HS-27A (cell line): ENCODE measurements around the gene ABHD16B.
"Not testable (repeated sequence)": the region's sequence is repeated elsewhere in the genome, so short reads cannot be mapped to it uniquely, and the experiment has no call there.

ENCODE experiments used
- DNase-seq: peaks from one replicate; pipeline ENCODE4 v3.0.0-alpha.2; 2012; ENCODE audit warnings: low read depth, missing footprints

ABHD16B gene

DNA sequence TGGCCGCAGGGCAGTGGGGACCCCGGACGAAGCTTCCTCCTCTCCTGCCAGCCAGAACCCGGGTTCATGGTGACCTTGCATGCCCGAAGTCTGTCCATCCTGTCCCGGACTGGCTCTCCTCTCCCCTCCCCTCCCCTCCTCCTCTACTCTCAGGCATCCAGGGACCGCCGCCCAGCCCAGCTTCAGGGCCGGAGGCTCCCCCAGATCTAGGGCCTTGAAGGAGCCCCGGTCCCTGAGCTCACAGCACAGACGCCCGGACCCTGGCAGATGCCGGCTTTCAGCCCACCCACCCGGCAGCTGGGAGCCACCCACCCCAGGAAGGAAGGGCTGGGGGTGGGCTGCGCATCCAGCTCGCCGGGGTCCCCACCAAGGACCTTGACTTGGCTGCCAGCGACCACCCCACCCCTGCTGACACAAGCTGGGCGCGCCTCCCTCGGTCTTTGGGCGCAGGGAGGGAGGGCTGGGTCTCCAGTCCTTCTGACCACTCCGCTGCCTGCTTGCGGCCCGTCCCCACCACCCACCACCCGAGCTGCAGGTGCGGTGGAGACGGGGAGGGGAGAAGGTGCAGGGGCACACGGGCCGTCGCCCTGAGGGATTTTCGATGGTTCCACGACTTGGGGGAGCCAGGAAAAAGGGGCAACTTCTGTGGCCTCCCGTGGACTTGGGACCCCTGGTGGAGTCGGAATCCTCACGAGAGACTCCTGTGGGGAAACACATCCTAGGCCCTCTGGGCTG lies 5.8 kb upstream of the ABHD16B start:
- DNase-seq, result no peak

DNA sequence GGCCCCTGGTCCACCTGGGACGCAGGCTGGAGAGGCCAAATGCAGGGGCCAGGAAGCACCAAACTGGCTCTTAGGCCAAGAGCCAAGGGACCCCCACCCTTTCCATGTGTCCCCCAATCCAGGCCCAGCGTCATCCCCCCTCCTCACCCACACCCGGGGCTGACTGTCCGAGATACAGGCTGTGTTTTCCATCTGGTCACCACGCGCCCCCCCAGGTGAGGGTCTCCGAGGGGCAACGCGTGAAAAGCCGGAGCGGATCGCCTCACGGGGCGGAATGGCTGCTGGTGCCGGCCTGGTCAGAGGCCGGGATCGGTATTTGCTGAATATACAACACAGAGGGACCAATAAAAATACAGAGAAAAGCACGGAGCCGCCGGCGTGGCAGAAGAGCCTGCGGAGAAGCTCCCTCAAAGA lies 5.2 kb upstream of the ABHD16B start:
- no peak for DNase-seq

DNA sequence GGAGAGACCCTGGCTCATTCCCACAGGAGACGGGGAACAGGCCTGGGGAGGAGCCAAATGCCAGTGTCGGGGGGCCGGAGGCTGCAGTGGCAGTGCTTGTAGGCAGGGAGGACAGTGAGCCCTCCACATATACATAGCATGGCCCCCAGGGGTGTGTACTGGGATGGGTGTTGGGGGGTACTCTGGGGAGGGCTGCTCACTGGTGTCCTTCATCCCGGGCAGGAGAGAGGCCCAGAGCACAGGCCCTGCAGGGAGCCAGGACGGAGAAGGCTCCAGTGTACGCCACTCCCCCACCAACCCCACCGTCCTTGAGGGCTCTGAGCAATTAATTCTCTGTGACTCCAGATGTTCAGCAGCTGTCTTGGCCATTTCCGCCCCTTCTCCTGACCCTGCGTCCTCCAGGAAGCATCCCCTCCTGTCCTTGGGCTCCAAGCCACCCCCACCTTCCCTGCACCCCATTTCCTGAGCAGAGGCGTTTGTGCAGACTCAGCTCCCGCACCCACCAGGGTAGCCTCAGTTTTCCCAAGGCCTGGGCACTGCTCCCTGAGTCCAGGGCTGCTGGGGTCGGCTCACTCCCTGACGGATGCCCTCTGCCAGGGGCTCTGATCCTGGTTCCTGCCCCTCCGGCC lies 3.4 kb upstream of the ABHD16B start:
- no peak for DNase-seq

DNA sequence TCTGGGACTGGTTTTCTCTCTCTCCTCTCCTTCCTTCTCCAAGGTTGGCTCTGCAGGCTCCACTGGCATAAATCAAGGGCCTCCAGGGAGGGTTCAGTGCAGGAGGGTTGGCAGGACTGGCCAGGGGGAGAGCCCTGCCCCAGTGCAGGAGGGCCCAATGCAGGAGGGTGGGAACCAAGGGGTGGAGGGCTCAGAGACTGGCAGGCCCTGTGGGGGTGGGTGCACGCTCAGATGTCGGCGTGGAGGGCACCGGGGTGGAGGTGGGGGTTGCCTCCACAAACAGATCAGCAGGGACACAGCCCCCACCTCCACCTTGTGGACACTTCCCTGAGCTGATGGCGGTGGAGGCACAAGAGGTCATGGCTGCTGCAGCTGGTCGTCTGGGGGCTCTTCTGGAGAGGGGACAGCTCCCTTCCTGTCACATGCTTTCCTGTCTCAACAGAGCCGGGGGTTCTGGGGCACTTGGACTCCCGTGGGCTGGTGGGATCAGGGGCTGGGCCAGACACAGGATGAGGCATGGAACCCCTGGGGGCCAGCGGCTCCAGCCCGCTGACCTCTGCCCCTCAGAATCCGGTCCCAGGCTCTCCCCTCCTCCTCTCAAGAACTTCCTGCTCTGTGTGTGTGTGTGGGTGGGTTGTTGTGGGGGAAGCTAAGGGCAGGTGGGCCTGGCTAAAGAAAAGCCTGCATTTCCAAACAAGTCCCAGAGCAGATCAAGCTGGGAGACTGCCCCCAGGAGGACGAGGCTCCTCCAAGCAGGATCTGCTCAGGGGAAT lies 2.7 kb upstream of the ABHD16B start:
- DNase-seq, result no peak

DNA sequence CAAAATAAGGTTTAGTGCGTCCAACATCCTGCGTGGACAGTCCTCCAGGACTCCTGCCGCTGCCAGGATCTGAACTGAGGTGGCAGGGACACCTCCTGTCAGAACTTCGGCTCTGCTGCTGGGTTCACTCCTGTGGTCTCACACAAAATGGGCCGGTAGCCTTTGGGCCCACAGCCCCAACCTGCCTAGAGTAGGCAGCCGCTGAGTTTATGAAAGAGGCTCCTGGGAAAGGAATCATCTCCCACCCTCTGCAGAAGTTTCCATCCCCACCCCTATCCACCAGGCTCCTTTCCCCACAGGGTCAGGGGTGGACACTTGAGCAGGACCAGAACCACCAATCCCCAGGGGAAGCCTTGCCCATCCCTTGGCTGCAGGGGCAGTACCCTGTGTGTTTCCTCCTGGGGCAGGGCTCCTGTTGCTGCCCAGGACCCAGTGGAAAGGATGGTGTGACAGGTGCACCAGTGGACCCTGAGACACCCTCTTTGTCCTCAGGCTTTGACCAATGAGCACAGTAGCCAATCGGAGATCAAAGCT lies 2.1 kb upstream of the ABHD16B start:
- no peak for DNase-seq

DNA sequence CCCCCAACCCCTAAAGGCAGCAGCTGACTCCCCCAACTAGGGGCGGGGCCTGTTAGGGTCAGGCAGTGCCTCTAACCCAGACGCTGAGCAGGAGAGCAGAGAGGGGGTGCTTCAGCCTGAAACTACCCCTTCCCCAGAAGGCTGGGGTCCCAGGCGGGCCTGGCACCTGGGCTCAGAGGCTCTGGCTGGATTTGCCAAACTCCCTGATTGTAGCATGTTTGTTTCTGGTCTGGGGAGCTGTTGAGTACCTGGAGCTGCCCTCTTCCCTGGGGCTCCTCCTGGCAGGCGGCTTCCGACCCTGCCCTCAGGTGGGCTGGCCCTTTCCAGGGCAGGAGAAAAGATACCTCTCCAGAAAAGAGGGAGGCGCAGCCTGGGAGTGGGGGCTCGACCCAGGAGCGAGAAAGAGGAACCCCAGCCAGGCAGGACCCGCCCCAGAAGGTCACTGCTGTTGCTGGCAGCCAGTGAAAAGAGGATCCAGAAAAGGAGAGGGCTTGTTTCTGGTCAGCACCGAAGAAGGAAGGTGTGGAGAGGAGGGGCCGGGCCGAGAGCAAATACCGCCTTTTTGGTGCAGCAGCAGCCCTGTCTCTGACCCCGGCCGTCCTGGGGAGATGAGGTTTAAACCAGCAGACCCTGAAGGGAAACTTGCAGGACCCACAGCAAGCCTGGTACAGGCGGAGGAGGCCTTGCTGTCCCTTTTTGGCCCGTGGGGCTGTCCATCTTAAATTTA lies 810 bp upstream of the ABHD16B start:
- no peak for DNase-seq

DNA sequence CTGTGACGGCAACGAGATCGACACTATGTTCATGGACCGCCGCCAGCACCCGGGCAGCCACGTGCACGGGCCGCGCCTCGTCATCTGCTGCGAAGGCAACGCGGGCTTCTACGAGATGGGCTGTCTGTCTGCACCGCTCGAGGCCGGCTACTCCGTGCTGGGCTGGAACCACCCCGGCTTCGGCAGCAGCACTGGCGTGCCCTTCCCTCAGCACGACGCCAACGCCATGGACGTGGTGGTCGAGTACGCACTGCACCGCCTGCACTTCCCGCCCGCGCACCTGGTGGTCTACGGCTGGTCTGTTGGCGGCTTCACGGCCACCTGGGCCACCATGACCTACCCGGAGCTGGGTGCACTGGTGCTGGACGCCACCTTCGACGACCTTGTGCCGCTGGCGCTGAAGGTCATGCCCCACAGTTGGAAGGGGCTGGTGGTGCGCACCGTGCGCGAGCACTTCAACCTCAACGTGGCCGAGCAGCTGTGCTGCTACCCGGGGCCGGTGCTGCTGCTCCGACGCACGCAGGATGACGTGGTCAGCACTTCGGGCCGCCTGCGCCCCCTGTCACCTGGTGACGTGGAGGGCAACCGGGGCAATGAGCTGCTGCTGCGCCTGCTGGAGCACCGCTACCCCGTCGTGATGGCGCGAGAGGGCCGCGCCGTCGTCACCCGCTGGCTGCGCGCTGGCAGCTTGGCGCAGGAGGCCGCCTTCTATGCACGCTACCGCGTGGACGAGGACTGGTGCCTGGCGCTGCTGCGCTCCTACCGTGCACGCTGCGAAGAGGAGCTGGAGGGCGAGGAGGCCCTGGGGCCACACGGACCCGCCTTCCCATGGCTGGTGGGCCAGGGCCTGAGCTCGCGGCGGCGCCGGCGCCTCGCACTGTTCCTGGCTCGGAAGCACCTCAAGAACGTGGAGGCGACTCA lies 943 bp downstream of the ABHD16B start:
- no peak for DNase-seq

DNA sequence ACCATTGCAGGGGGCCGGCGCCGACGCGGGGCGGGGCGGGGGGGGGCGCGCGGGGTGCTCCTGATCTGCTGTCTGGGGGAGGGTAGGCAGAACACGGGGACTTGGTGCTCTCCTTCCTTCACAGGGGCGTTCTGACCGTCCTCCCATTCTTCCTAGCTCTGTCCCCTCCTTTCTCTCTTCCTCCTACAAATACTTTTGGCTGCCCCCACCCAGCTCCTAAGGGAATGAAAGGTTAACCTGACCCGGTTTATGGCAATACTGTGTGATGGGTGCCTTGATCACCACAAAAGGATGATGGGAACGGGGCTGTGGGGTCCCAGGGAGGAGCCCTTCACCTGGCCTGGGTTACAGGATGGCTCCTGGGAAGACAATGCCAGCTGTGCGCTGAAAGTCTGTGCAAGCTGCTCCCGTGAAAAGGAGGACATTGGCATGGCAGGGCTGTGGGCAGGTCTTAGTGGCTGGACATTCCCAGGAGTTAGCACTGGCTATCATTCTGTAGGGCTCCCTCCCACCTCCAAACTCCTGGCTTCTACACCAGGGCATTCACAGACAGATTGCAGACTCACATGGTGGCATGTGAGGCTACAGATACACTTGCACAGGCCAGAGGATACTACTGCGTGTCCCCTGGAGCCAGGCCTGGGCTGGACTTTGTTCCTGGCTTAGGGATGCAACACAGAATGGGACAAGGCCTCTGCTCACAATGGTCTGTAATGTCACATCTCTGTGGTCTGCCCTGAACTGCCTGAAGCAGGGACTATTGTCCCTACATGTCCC lies 1.9 kb downstream of the ABHD16B start:
- DNase-seq, result no peak

DNA sequence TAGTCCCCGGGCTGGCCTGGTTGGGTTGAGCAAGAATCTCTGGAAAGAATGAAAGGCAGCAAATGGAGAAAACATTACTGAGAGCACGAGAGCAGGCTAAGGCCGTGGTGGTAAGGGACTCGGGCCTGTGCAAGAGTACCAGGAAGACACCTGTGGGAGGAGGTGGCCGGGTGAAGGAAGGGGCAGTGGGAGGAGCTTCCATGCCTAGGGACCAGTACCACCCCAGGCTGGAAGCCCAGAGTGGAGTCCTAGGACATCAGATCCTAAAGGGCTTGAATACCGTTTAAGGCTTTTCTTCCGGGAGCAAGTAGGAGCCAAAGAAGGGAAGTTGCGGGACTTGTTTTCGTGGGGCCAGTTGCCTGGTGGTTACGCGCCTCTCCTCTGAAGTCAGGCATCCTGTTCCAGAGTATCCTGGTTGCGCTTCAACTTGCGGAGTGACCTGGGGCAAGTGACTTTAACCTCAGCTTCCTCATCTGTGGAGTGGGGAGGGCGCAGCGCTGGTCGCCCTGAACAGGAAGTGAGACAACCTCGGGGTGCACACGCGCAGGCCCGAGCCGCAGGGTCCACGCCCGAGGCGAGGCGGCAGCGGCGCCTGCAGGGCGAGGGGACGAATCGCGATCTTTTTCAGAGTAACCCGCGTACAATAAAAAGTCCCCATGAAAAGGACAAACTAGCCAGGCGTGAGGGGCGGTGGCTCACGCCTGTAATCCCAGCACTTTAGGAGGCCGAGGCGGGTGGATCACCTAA lies 2.7 kb downstream of the ABHD16B start:
- no peak for DNase-seq

DNA sequence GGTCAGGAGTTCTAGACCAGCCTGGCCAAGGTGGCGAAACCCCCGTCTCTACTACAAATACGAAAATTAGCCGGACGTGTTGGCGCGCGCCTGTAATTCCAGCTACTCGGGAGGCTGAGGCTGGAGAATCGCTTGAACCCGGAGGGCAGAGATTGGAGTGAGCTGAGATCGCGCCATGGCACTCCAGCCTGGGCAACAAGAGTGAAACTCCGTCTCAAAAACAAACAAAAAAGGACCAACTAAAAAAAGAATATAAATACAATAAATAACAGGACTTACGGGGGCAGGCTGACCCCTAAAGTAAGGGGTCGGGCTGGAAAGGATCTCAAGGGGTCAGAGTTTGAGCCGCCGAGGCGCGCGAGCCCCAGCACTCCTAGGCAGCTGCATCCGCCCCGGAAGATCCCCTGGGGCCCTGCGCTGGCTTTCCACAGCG lies 3.3 kb downstream of the ABHD16B start:
- no peak for DNase-seq

DNA sequence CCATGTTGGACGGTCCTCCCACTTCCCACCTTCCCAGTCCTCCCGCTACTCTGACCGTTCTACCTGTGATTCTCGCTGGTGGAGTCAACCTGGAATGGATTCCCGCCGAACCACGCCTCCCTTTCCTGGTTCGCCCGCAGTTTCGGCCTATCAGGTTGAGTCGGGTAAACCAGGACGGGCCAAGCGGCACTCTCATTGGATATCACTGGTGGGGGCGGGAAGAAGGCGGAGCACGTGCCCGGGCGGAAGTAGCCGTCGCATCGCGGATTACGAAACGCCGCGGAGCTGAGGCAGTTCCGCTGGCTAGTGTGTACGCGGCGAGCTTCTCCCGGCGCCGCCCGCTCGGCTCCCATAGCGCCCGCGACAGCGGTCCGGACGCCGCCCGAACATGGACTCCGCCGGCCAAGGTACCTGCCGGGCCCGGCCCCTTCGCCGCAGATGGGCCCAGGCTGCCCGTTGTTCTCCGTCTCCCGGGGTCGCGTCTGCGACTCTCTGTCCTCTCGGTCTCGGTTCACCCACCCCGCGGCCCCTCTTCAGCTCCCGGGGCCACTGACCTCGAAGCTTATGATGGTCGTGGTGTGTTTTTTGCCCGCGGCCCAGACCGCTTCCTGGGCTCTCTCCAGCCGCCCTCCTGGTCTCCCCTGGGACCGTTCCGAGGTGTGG lies 3.8 kb downstream of the ABHD16B start, which contains the start of gene TPD52L2:
TSS of gene TPD52L2 (plus strand) at position 293 of the 663 bp plus-strand sequence. CDS start at position 389, 96 bp downstream.
- peak; percentile 98 for DNase-seq

DNA sequence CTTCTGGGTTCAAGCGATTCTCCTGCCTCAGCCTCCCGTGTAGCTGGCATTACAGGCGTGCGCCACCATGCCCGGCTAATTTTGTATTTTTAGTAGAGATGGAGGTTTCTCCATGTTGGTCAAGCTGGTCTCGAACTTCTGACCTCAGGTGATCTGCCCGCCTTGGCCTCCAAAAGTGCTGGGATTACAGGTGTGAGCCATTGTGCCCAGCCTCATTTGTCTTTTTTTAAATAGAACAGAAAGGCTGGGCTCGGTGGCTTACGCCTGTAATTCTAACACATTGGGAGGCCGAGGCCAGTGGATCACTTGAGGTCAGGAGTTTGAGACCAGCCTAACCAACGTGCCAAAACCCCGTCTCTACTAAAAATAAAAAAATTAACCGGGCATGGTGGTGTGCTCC lies 5.7 kb downstream of the ABHD16B start:
- not testable (repeated sequence) for DNase-seq

DNA sequence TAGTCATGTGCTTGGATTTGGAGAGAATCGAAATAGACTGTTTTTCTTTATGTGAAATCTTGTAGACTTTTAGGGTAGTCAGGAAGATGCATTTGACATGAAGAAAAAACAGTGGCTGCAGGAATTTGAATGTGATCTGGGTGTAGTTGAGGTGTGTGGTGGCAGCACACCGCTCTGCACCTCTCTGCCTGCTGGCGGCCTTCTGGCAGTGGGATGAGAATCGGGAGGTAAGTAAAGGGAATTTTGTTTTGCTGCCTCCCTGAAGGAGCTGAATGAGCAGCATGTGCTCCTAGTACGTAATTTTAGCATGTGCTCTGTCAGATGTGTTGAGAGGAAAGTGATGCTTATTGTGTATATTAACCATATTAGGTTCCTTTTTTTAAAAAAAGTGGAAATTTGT lies 7.0 kb downstream of the ABHD16B start:
- no peak for DNase-seq

DNA sequence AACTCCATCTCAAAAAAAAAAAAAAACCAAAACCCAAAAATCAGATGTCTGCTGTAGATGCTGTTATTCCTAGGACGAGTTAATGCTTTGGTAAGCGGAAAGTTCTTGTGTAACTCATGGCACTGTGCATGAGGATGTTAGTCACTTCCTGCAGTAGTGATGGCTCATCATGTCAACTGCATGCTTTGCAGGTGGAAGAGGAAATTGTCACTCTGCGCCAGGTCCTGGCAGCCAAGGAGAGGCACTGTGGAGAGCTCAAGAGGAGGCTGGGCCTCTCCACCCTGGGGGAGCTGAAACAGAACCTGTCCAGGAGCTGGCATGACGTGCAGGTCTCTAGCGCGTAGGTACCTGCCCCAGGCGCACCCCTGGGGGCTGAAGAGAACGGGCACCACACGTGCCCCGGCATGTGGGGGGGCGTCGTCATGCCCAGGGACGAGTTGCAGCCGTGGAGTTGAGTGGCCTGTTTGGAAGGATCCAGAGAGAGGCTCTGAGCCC lies 12.2 kb downstream of the ABHD16B start:
- no peak for DNase-seq

DNA sequence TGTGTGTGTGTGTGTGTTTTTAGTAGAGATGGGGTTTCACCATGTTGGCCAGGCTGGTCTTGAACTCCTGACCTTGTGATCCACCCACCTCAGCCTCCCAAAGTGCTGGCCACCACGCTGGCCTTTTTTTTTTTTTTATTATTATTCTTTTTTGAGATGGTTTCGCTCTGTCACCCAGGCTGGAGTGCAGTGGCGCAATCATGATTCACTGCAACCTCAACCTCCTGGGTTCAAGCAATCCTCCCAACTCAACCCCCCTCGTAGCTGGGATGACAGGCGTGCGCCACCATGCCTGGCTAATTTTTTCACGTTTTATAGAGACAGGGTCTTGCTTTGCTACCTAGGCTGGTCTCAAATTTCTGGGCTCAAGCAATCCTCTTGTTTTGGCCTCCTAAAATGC lies 12.9 kb downstream of the ABHD16B start:
- not testable (repeated sequence) for DNase-seq

DNA sequence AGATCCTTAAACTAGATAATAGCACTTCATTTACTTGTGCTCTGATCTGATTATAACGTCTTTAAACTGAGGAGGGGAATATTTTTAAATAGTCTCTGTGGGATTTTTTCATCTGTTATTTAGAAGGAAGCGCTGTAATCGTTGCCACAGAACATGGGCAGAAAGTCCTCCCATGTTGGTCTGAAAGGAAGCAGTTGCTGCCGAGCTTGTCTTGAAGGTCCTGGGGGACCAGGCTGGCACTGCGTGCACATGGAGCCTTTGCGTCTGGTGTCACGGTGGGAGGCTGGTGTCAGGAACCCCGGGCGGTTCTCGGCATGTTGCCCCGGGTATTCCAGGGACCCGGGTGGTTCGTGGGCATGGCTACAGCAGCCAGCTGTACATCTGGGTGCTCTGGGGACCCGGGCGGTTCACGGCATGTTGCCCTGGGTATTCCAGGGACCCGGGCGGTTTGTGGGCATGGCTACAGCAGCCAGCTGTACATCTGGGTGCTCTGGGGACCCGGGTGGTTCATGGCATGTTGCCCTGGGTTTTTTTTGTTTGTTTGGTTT lies 15.3 kb downstream of the ABHD16B start:
- no peak for DNase-seq

DNA sequence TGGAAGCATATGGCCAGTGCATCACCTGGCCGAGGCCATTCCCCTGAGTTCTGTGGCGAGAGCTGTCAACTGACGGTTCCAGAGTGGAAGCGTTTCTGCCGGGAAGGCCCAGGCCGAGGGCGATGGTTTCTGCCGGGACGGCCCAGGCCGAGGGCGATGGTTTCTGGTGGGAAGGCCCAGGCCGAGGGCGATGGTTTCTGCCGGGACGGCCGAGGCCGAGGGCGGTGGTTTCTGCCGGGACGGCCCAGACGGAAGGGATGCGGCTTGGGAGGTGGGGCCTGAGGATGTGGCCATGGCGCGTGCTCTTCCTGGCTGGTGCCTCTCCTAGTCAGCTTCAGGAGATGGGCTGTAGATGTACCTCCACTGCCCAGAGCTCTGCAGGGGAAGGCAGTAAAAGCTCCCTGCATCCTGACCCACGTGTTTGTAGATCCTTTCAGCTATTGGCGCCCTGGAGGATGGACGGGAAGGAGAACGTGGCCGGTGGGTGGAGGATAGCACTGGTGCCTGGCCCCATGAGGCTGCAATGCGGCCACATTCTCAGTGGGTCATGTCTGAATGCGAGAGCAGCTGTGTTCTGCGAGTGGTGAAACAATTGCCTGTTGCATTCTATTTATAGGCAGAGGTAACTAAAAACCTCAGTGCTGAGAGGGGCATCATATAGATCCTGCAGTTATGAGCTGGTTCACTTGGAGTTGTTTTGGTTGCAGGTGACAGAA lies 16.6 kb downstream of the ABHD16B start:
- DNase-seq, result no peak
